ENCODE measurements around the gene CD2.

The CD2 gene

DNA sequence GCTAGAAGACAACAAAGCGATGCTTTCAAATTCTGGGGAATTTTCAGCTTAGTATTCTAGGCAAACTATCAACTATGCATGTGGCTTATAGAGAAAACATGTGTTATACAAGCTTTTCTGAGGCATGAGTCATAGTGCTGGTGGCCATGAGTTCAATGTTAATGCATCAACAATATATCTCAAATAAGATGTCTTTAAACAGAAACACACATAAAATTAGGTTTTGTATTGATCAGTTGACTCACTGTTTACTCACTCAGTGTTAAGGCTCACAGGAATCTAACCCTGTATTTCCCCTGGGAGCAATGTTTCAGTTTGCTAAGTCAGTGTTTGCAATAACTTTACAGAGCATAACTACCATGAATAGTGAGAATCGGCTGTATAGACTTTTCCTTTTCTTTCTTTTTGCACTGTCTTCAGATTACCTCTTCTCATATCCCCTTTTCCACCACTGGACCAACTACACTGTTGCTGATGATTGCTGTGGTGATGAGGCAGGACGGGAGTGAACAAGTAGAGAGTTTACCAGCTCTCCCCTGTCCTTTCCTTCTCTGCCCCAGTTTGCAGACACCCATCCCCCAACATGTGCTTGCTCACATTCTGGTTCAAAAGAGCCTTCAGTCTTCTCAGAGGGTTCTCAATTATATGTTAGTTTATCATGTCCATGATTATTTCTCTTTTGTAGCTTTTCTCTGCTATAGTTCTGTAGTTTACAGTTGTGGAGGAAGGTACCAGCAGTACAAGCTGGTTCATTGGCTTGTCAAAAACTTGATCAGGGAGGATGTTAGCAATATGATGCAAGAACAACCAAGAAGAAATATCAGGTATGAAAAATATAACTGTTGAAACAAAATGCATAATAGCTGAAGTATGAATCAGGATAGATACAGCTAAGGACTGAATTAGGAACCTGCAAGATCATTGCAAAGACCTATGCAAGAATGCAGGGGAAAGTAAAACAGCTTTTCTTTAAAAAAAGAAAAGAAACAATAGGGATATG, 23.9 kb downstream of the CD2 start:
- no peak for DNase-seq (ENCODE audit: low spot score)

GRCh38 chr1:116781034-116781433, 26.8 kb downstream of the CD2 start:
- no peak for DNase-seq (ENCODE audit: low spot score)

- no peak for DNase-seq (ENCODE audit: low spot score)
Observed at GRCh38 chr1:116785006-116785405, 30.8 kb downstream of the CD2 start.

DNA sequence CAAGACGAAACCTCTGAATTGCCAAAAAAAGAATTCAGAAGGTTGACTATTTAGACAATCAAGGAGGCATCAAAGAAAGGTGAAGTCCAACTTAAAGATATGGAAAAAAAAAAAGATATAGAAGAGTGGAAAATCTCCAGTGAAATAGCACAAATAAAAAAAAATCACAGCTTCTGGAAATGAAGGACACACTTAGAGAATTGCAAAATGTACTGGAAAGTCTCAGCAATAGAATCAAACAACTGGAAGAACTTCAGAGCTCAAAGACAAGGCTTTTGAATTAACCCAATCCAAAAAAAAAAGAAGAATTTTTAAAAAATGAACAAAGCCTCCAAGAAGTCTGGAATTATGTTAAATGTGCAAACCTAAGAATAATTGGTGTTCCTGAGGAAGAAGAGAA, 31.8 kb downstream of the CD2 start:
- no peak for DNase-seq (ENCODE audit: low spot score)

DNA sequence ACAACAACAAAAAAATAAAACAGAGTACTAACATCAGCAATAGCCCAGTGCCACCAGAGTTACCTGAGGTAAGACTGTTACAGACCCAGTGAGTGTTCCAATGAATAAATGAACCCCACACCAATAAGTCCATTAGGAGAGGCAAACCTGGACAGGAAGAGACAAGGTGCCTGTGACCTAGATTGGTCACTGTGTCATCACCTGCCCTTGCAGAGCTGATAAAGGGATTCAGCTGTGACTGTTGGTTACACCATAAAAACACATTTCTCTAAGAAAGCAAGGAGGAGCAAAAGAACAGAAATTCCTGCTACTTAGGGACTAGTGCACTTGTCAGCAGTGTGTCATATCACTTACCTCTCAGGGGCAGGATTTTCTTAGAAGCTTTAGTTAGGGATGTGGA, 37.5 kb downstream of the CD2 start:
- no peak for DNase-seq (ENCODE audit: low spot score)

- no peak for DNase-seq (ENCODE audit: low spot score)
Observed at GRCh38 chr1:116793357-116793935, 39.2 kb downstream of the CD2 start.

GRCh38 chr1:116794371-116794770, 40.1 kb downstream of the CD2 start:
- DNase-seq (ENCODE audit: low spot score), result no peak

DNA sequence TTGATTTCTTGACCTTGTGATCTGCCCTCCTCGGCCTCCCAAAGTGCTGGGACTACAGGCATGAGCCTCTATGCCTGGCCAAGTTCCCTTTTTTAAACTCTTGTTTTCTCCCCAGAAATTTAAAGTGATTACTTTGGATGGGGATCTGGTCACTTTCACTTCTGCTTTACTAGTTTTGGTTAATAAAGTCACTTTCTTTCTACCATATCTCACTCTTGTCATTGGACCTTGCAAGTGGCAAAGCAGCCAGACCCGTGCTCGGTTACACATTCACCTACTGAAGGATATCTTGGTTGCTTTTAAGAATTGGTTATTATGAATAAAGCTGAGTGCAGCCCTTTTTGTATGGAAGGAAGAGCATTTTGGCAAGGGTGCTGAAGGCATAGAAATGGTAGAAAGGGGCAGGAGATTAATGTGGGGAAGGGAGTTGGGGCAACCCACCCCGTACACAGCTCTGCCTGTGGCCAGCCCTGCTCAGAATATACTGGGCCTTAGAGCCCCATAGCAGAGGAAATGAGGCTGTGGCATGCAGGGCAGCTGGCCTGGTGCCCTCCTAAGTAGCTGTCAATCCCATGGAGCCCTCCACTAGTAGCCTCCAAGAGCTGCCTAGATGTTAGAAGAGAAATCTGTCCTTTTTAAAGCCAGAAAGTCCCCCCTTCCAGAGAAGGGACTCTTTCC, 40.7 kb downstream of the CD2 start:
- DNase-seq (ENCODE audit: low spot score), result no peak

GRCh38 chr1:116795482-116795829, 41.2 kb downstream of the CD2 start:
- no peak for DNase-seq (ENCODE audit: low spot score)

DNA sequence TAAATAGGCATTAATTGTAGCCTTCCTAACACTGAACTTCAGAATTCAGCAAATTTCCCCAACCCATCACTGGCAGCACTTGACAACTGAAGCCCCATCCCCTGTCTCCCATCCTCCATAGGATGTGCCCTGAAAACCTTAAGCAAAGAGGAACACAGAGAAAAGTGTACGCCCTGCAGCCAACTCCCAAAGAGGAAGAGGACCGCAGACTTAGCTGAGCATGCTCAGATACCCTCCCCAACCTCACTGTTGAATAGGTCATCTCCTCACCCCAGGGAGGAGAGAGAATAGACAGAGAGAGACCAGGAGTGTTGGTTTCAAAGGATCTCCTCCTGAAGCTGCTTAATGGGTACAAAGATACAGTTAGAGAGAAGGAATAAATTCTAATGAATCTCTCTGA, 50.5 kb downstream of the CD2 start:
- no peak for DNase-seq (ENCODE audit: low spot score)

DNA sequence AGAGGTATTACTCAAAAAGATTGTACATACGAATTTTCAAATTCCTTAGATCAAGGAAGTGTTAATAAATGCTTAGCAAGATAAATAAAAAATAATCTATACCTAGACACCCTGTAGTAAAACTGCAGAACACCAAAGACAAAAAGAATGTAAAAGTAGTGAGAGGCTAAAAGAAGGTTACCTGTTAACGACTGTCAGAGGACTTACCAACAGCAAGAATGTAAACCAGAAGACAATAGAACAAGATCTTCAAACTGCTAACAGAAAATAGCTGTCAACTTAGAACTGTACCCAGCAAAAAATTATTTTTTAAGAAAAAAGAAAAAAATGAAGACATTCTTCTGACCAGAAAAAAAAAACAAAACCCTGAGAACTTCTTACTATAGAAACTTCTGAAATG, 51.2 kb downstream of the CD2 start:
- DNase-seq (ENCODE audit: low spot score), result no peak

DNA sequence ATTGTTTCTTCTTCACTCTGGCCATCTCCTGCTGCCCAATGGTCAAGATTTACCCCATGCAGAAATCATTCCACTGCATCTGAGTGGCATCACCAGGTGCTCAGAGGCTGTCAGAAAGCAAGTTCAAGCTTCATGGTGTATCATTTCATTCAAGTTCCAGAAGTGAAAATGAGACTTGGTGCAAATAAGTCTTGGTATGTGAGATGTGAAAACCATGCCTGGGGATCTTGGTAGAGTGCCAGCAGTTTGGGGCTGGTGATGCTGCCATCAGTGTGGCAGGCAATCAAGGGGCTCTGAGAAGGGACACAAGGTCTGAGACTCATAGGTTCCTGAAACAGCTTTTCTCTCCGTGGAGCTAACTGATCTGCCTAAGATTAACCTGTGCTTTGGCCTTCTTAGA, 52.0 kb downstream of the CD2 start:
- no peak for DNase-seq (ENCODE audit: low spot score)

DNA sequence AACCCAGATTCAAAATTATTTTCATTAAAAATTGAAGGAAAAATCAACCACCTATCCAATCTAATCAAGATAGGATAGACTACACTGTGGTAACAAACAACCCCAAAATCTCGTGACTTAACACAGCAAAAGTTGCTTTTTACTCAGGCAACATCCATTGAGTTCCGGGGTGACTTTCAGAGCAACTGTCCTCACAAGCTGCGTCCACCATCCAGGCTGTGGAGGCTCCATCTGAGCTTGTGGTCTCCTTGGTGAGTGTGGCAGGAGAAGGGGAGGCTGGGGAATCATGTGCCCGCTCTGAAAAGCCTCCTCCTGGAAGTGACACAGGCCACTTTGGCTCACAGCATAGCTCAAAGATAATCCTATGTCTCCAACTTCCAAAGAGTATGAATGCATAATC, 52.4 kb downstream of the CD2 start:
- no peak for DNase-seq (ENCODE audit: low spot score)

- no peak for DNase-seq (ENCODE audit: low spot score)
Observed at GRCh38 chr1:116807394-116808199, 53.4 kb downstream of the CD2 start.

GRCh38 chr1:116808200-116808847, 54.1 kb downstream of the CD2 start:
- DNase-seq (ENCODE audit: low spot score), result no peak

DNA sequence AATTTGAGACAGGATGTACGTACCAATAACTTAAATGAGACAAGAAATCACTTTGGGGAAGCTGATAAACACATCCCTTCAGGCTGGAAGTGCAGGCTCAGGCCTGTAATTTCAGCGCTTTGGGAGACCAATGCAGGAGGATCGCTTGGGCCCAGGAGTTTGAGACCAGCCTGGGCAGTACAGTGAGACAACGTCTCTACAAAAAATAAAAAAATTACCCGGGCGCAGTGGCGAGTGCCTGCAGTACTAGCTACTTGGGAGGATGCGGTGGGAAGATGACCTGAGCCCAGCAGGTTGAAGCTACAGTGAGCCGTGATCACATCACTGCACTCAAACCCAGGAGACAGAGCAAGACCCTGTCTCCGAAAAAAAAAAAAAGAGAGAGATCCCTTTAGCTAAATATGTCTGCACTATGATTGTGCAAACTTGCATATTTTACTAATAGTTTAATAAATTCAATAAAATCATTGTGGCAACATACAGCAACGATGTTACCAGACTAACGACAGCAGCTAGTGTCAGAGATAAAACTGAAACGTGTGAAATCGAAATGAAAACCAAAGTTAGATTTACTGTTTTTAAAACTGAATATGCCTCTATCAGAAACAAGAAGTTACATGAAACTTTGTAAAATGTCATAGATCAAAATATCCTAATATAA, 54.7 kb downstream of the CD2 start:
- no peak for DNase-seq (ENCODE audit: low spot score)

GRCh38 chr1:116811321-116811720, 57.1 kb downstream of the CD2 start:
- DNase-seq (ENCODE audit: low spot score), result no peak

DNA sequence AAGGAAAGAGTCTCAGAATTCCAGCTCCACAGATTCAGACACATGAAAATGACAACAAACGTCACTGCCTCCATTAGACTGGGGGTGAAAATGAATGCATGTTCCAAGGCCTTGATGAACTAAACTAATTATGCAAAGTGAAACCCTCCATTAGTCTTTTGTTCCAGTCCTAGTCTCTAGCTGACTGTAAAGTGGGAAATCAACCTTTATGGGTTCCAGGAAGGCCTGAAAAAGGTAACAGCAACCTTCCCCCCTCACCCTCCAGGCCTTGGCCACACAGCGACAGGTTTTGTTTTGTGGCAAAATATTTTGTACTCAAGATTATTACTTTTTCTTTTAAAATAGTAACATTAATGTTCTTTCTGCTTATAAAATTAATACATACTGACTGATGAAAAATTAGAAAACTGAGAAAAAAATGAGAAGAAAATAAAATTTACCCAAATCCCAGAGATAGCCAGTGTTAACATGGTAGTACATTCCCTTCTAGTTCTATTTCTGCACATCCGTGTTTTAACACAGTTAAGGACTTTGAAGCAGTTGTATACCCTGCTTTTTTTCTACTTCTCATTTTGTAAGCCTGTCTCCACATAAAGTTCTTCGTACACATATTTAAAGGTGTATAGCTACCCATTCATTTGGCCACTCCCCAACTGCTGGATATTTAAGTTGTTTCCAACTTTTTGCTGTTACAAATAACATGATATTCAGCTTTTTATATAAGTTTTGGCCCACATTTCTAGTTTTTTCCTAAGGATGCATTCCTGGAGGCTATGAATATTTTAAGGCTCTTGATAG, 60.9 kb downstream of the CD2 start:
- no peak for DNase-seq (ENCODE audit: low spot score)

- DNase-seq (ENCODE audit: low spot score), result peak; percentile 61
Observed at GRCh38 chr1:116817582-116818064, 63.4 kb downstream of the CD2 start.
